ENCODE measurements around the gene CDCA7.

Gene CDCA7

GRCh38 chr2:173353556-173353955 lies 1.1 kb upstream of the CDCA7 start:
- H3K27ac ChIP-seq: no peak overlapping the region
- TF ChIP-seq ZFX (IDR thresholded peaks at IDR 0.05; ENCODE audit: borderline replicate concordance): no peak
- TF ChIP-seq CTCF (IDR thresholded peaks at IDR 0.05): no peak

GRCh38 chr2:173354073-173354581 lies 545 bp upstream of the CDCA7 start:
- TF ChIP-seq ZFX (IDR thresholded peaks at IDR 0.05; ENCODE audit: borderline replicate concordance) (no peak), CTCF (IDR thresholded peaks at IDR 0.05) (no peak)
- peak overlapping the region; percentile 54 for H3K27ac ChIP-seq

GRCh38 chr2:173355132-173355865 lies 627 bp downstream of the CDCA7 start:
- TF ChIP-seq ZFX (IDR thresholded peaks at IDR 0.05; ENCODE audit: borderline replicate concordance) (no peak), CTCF (IDR thresholded peaks at IDR 0.05) (no peak)
- peak overlapping the region; percentile 54 for H3K27ac ChIP-seq

GRCh38 chr2:173355866-173356508 lies 1.3 kb downstream of the CDCA7 start:
- H3K27ac ChIP-seq: no peak overlapping the region
- TF ChIP-seq CTCF (IDR thresholded peaks at IDR 0.05): no peak
- no peak for TF ChIP-seq ZFX (IDR thresholded peaks at IDR 0.05; ENCODE audit: borderline replicate concordance)

GRCh38 chr2:173357346-173357745 lies 2.7 kb downstream of the CDCA7 start:
- TF ChIP-seq CTCF (IDR thresholded peaks at IDR 0.05) (no peak), ZFX (IDR thresholded peaks at IDR 0.05; ENCODE audit: borderline replicate concordance) (no peak)
- no peak overlapping the region for H3K27ac ChIP-seq

- H3K27ac ChIP-seq: no peak overlapping the region
- TF ChIP-seq ZFX (IDR thresholded peaks at IDR 0.05; ENCODE audit: borderline replicate concordance) (no peak), CTCF (IDR thresholded peaks at IDR 0.05) (no peak)
Observed at GRCh38 chr2:173358616-173359015, 3.9 kb downstream of the CDCA7 start.

- H3K27ac ChIP-seq: no peak overlapping the region
- TF ChIP-seq ZFX (IDR thresholded peaks at IDR 0.05; ENCODE audit: borderline replicate concordance): no peak
- no peak for TF ChIP-seq CTCF (IDR thresholded peaks at IDR 0.05)
Observed at GRCh38 chr2:173359231-173359630, 4.6 kb downstream of the CDCA7 start.

Measured in 22Rv1 (cell line).